Loucy (cell line): ENCODE data around the gene BTG4.

Experiments used
- EZH2phosphoT487 ChIP-seq: fragments of 200-600 bp; IDR thresholded peaks from 2 replicates; pipeline ENCODE4 v1.6.1; 2018; ENCODE audit warnings: antibody characterized with exemption, mild to moderate bottlenecking, moderate library complexity, borderline replicate concordance
- TF ChIP-seq, protein P1 (sequence below): fragments of 200-600 bp; sonication (generic); conservative IDR thresholded peaks from 2 replicates; pipeline ENCODE4 v1.5.1; 2014; ENCODE audit warnings: mild to moderate bottlenecking, antibody characterized with exemption, low read length

DNA sequence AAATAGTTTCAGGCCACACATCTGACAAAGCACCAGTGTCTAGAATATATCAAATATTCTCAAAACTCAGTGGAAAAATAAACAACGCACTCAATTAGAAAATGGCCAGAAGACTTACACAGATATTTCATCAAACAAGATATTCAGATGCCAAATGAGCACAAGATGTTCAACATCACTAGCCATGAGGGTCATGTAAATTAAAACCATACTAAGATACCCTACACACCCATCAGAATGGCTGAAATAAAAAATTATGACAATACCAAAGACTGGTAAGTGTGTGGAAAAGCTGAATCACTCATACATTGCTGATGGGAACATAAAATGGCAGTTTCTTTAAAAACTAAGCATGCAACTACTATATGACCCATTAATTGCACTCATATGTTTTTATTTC lies 21.7 kb downstream of the BTG4 start:
- TF ChIP-seq, protein P1, sequence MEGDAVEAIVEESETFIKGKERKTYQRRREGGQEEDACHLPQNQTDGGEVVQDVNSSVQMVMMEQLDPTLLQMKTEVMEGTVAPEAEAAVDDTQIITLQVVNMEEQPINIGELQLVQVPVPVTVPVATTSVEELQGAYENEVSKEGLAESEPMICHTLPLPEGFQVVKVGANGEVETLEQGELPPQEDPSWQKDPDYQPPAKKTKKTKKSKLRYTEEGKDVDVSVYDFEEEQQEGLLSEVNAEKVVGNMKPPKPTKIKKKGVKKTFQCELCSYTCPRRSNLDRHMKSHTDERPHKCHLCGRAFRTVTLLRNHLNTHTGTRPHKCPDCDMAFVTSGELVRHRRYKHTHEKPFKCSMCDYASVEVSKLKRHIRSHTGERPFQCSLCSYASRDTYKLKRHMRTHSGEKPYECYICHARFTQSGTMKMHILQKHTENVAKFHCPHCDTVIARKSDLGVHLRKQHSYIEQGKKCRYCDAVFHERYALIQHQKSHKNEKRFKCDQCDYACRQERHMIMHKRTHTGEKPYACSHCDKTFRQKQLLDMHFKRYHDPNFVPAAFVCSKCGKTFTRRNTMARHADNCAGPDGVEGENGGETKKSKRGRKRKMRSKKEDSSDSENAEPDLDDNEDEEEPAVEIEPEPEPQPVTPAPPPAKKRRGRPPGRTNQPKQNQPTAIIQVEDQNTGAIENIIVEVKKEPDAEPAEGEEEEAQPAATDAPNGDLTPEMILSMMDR: no peak
- no peak for TF ChIP-seq EZH2phosphoT487
